ENCODE data around the gene PDAP1. TPM values are rescaled to one million over a fixed set of nuclear protein-coding genes. Genes with fewer than 3 reads are reported as not detected.
A peak's percentile ranks its signal among the peaks of the same experiment; 100 is the strongest.

The PDAP1 gene
- total and polyA plus RNA-seq, 9 of the 15 experiments (the other 6 are each of a cell fraction or from before 2014, with no cell fraction given) = 10.2 to 315 (median 129) TPM

- no TSS peak for BruUV-seq (replicated peaks)
- intact Hi-C loops (cut with micrococcal nuclease) (no loop called here), in situ Hi-C loops (cut with MboI) (no loop called here)
- Histone ChIP-seq H3K79me2 (ENCODE audit: control insufficient read depth, insufficient read depth, low read length) (peaks cover 42% of the 10 kb centered on the region), H3K27ac (ENCODE audit: extremely low read depth, low read depth, low read length) (no peak overlapping the region), H3K36me3 (ENCODE audit: control insufficient read depth, insufficient read depth, low read length) (peaks cover 87% of the 10 kb centered on the region), H3K27me3 (ENCODE audit: control insufficient read depth in 2 of 2, insufficient read depth in 2 of 2, low read length in 2 of 2) (no peaks in the 10 kb centered on the region), H4K20me1 (replicated peaks; ENCODE audit: control insufficient read depth, insufficient read depth, low read length) (peaks cover 30% of the 10 kb centered on the region; the same call in 1 of the 2 replicates), H3K9me3 (replicated peaks; ENCODE audit: control insufficient read depth, insufficient read depth, low read depth, low read length) (no peaks in the 10 kb centered on the region), H3K4me3 (no peak overlapping the region), H2AFZ (ENCODE audit: low read depth, low read length) (no peak overlapping the region), H3K4me1 (replicated peaks in 1 of 2; ENCODE audit: control insufficient read depth in 2 of 2, insufficient read depth in 2 of 2, low read length in 2 of 2) (peaks cover 10% of the 10 kb centered on the region in 2 experiments; a peak in 4 of 5 replicates), H3K9me1 (ENCODE audit: control insufficient read depth, insufficient read depth, low read length) (no peaks in the 10 kb centered on the region), H3K9ac (ENCODE audit: insufficient read depth in 1 of 2, low read depth in 2 of 2, low read length in 2 of 2) (no peak overlapping the region), H3K4me2 (ENCODE audit: insufficient read depth, low read length) (no peak overlapping the region)
- ChIA-PET CTCF (ENCODE audit: low intra/inter-chr PET ratio) (no interaction called here), POLR2A (interaction anchor here (0.7 to 1.3 kb wide), 2 partner anchors 26 to 253 kb away, joined by 3 to 4 read pairs; no protein-coding TSS in a partner anchor)
- WGBS (ENCODE audit: insufficient coverage, low coverage, missing lambda C conversion rate) = 100% methylated on average over 2 of the region's 3 CpGs
- TF ChIP-seq BCOR (IDR thresholded peaks at IDR 0.05) (0 out of 2 replicates have a peak, but pooled peaks have one; percentile 27), FOXA3 (CRISPR knock-in tag; conservative IDR thresholded peaks at IDR 0.05 in 1 of 2, IDR thresholded peaks at IDR 0.05 in 1 of 2) (no peak), ZZZ3 (IDR thresholded peaks at IDR 0.05) (no peak), RBM25 (IDR thresholded peaks at IDR 0.05; ENCODE audit: low read depth, low read length, severe bottlenecking) (peak; percentile 86)
- TF ChIP-seq, protein P1, sequence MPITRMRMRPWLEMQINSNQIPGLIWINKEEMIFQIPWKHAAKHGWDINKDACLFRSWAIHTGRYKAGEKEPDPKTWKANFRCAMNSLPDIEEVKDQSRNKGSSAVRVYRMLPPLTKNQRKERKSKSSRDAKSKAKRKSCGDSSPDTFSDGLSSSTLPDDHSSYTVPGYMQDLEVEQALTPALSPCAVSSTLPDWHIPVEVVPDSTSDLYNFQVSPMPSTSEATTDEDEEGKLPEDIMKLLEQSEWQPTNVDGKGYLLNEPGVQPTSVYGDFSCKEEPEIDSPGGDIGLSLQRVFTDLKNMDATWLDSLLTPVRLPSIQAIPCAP (CRISPR knock-in tag; IDR thresholded peaks at IDR 0.05; ENCODE audit: borderline replicate concordance) = no peak
- FAIRE-seq = peak; percentile 11
- no peak for ATAC-seq
- DNase-seq (ENCODE audit: extremely low read depth in 1 of 4, low spot score in 3 of 4) = no peak
Measured at GRCh38 chr7:99402854-99403253, 5.5 kb downstream of the PDAP1 start.

All from K562 (cell line).